ENCODE measurements around the gene DENND1C.
A peak's percentile ranks its signal among the peaks of the same experiment; 100 is the strongest.

The DENND1C gene

DNA sequence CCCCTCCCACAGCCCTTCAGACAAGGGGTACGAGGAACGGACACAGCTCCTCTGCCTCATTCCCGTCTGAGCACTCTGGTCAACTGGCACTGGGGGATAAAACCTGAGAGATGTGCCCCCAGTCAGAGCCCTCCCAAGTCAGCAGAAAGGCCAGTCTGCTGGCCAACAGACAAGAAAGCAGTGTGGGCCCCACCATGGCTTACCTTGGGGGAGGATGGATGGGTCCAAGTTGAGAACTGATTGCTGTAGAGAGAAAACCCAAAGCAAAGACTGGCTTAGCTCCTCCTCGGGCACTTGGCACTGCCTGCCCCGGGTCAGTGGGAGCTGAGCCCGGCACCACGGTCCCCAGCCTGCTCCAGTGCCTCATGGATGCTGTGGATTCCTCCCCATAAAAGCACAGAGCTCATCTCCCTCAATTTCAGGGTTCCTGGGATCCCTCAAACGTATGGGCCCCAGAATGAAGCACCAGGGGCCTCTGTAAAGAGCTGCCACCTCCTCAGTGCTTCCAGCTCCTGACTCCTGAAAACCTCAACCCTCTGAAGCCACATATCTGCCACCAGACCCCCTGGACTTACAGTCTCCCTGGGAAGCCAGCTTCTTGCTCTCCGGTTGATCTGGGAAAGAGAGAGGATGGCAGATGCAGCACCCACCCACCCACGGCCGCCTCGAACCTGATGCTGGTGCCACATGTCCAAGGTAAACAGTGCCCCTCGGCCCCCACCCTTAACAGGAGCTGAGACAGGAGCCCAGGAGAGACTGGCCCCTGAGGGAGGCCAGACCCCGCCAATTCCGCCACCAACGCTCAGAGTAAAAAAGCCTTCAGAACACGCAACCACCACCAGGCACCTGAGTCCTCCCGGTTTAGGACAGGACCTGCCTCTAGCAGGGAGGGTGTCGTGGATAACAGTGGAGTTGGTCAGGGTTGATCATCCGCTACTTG lies 60.2 kb downstream of the DENND1C start:
- H3K27me3 Mint-ChIP-seq (ENCODE audit: low read depth, poor library complexity): peaks cover 4% of the 10 kb centered on the region
- peak overlapping the region; percentile 95 for H3K4me3 Mint-ChIP-seq
- peak overlapping the region; percentile 98 for H3K27ac Mint-ChIP-seq
- no peak for TF ChIP-seq CTCF (IDR thresholded peaks at IDR 0.05)
- H3K4me1 Mint-ChIP-seq: peaks cover 44% of the 10 kb centered on the region
- DNase-seq: no peak
- H3K9me3 Mint-ChIP-seq: peaks cover 9% of the 10 kb centered on the region
- H3K36me3 Mint-ChIP-seq (ENCODE audit: low read depth): peaks cover 45% of the 10 kb centered on the region

GRCh38 chr19:6418562-6418932 lies 63.0 kb downstream of the DENND1C start:
- DNase-seq: no peak
- Mint-ChIP-seq H3K27me3 (ENCODE audit: low read depth, poor library complexity) (no peaks in the 10 kb centered on the region), H3K4me3 (no peak overlapping the region), H3K27ac (no peak overlapping the region), H3K4me1 (peaks cover 49% of the 10 kb centered on the region), H3K36me3 (ENCODE audit: low read depth) (peaks cover 56% of the 10 kb centered on the region), H3K9me3 (no peaks in the 10 kb centered on the region)
- TF ChIP-seq CTCF (IDR thresholded peaks at IDR 0.05): no peak

DNA sequence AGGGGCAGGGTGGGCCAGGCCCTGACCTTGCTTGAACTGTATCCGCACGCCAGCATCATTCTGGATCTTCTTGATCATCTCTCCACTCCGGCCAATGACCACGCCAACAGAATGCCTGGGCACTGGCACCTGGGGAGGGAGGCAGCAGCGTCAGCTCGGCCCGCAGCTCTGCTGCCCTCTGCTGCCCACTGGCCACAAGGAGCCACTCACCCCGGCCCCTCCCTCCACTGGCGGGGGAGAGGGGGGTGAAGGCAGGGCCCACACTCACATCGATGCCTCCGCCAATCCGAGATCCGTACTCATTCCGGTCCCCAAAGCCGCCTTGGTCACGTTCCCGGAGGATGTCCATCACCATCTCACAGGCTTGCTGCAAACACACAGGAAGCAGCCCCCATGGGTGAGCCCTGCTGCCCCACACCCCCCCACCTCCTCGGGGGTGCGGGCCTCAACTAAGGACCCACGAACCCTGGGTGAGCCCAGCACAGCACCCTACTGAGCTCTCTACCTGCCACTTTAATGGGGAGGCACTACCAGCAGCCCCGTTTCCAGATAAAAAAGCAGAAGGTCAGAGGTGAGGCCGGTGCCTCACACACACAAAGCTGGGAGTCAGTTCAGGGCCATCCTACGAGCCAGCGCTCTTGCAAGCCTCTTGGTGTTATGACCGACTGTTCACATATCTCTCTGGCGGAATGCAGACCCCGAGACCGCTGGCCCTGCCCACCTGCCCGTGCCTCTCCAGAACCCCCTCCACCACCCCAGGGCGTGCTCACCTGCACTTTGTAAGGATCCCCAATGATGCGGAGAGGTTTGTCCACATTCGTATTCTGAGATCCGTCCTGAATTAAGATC lies 63.6 kb downstream of the DENND1C start:
- Mint-ChIP-seq H3K27me3 (ENCODE audit: low read depth, poor library complexity) (no peaks in the 10 kb centered on the region), H3K36me3 (ENCODE audit: low read depth) (peaks cover 54% of the 10 kb centered on the region), H3K27ac (no peak overlapping the region), H3K9me3 (no peaks in the 10 kb centered on the region), H3K4me1 (peaks cover 43% of the 10 kb centered on the region), H3K4me3 (no peak overlapping the region)
- peak; percentile 42 for DNase-seq
- peak; percentile 16 for TF ChIP-seq CTCF (IDR thresholded peaks at IDR 0.05)
